ENCODE data around the gene TRIOBP. TPM values are rescaled to one million over a fixed set of nuclear protein-coding genes. Genes with fewer than 3 reads are reported as not detected.
A peak's percentile ranks its signal among the peaks of the same experiment; 100 is the strongest.

Gene TRIOBP
- total and polyA plus RNA-seq, 12 donors: 34.7 to 115 (median 82.4) TPM

DNA sequence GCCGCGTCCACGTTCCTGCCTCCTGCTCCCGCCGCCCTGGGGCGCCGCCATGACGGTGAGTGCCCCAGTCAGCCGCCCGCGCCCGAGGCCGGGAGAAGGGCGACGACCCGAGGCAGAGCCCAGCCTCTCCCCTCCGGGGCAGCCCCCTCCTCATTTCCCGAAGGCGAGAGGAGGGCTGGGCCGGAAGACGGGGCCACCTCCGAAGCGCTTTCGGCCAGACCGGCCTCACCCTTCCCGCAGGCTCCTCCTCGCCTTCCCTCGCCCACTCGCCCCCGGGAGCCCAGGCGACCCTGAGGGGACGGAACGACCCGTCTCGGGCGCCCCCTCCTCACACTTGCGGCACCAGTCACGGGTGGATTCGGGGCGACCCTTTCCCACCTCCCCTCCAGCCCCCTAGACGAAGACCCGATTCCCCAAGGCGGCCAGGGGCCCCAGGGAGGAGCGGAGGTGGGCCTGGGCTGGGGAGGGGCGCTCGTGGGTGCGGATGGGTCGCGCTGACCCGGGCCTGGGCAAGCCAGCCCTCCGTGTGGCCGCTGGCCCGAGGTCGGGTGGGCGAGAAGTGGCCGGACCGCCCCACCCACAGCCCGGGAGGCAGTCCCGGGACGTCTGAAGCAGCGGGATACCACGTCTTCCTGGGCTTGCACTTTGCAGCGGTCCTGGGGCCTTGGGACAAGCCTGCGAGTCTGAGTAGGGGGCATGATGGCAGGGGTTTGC is 49.7 kb downstream of the TRIOBP start:
- no peaks in the 10 kb centered on the region for H3K9me3 ChIP-seq
- peak overlapping the region; percentile 70 to 99 (median 96) for H3K4me3 ChIP-seq
- peaks cover 0 to 6% (median 0%) of the 10 kb centered on the region in 9 donors for H3K36me3 ChIP-seq
- no peaks in the 10 kb centered on the region for H3K27me3 ChIP-seq
- no peak for DNase-seq
- 1% methylated on average over 48 to 64 of the region's 64 CpGs for WGBS, 2 donors
- TF ChIP-seq, protein P1, sequence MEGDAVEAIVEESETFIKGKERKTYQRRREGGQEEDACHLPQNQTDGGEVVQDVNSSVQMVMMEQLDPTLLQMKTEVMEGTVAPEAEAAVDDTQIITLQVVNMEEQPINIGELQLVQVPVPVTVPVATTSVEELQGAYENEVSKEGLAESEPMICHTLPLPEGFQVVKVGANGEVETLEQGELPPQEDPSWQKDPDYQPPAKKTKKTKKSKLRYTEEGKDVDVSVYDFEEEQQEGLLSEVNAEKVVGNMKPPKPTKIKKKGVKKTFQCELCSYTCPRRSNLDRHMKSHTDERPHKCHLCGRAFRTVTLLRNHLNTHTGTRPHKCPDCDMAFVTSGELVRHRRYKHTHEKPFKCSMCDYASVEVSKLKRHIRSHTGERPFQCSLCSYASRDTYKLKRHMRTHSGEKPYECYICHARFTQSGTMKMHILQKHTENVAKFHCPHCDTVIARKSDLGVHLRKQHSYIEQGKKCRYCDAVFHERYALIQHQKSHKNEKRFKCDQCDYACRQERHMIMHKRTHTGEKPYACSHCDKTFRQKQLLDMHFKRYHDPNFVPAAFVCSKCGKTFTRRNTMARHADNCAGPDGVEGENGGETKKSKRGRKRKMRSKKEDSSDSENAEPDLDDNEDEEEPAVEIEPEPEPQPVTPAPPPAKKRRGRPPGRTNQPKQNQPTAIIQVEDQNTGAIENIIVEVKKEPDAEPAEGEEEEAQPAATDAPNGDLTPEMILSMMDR (IDR thresholded peaks at IDR 0.05): no peak
- peak in 5 of 8 donors; percentile 2 to 15 (median 6) for ATAC-seq
- H3K27ac ChIP-seq: peak overlapping the region; percentile 98 to 100 (median 99)
- H3K4me1 ChIP-seq: peaks cover 39 to 80% (median 71%) of the 10 kb centered on the region in 9 donors
- intact Hi-C loops (cut with DNase I): loop anchor here in 3 of 10 donors (5.0 kb wide), 3 partner anchors 56 to 69 kb away; partner anchors contain the start of genes LGALS1 (in 1 of the 3) and NOL12 (in 1 of the 3)

DNA sequence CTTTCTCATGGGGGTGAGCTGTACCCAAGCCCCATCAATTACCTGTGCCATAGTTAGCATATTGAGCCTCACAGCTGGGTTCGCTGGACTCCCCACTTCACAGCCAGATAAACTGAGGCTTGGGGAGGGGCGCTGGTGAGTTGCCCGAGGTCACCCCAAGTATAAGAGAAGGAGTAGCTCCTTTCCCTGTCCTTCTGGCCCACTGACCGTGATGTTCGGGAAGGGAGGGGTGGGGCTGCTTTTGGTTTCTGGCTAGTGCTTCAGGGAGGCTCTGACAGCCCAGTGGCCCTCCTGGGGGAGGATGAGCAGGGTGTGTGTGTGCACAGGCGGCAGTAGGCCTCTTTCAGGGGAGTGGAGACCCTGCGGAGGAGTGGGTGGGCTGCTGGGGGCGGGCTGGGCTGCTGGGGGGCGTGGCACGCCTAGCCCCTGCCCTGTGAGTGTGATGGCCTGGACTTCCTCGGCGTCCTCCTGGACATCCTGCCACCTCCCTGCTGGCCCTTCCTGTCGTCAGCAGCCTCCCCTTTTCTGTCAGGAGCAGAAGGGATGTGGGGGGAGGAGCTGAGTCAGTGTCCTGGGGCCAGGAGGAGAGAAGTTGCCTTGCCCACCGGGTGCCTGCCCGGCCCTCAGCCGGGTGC is 50.3 kb downstream of the TRIOBP start:
- TF ChIP-seq, protein P1 (IDR thresholded peaks at IDR 0.05): no peak
- WGBS, 2 donors: 6 to 8% methylated on average over 16 of the region's 16 CpGs
- Histone ChIP-seq H3K9me3 (no peaks in the 10 kb centered on the region), H3K27me3 (no peaks in the 10 kb centered on the region), H3K4me3 (peak overlapping the region; percentile 70 to 99 (median 96)), H3K4me1 (peaks cover 45 to 80% (median 71%) of the 10 kb centered on the region in 9 donors), H3K27ac (peak overlapping the region; percentile 98 to 100 (median 99)), H3K36me3 (peaks cover 0 to 13% (median 0%) of the 10 kb centered on the region in 9 donors)
- ATAC-seq (peak in 7 of 8 donors; percentile 2 to 44 (median 23)), DNase-seq (peak in 1 of 2 donors; percentile 65)
- intact Hi-C loops (cut with DNase I): loop anchor here in 3 of 10 donors (5.0 kb wide), 3 partner anchors 55 to 70 kb away; partner anchors contain the start of genes LGALS1 (in 1 of the 3) and NOL12 (in 1 of the 3)

DNA sequence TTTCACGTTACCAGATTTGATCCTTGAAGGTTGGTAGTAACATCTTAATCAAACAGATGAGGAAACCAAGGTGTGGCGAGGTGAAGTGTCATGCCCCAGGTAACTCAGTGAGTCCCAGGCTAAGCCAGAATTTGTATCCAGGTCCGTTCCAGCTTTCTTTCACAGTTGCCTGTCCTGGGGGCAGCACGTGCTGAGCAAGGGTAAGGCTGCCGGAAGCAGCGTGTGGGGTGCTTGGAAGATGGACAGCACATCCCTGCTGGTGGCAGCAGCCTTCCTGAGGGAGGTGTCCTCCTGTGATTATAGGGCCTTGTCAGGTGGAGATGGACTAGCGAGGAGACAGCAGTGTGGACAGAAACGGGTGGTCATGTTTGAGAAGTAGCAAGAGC is 50.9 kb downstream of the TRIOBP start:
- no peaks in the 10 kb centered on the region for H3K27me3 ChIP-seq
- intact Hi-C loops (cut with DNase I): loop anchor here in 3 of 10 donors (5.0 kb wide), 3 partner anchors 55 to 70 kb away; partner anchors contain the start of genes LGALS1 (in 1 of the 3) and NOL12 (in 1 of the 3)
- WGBS, 2 donors: 37 to 40% methylated on average over 8 of the region's 8 CpGs

More for the DNA sequence above, 50.9 kb downstream of the TRIOBP start:
- DNase-seq: no peak
- Histone ChIP-seq H3K9me3 (no peaks in the 10 kb centered on the region), H3K36me3 (peaks cover 0 to 18% (median 0%) of the 10 kb centered on the region in 9 donors), H3K27ac (peak overlapping the region; percentile 98 to 100 (median 99)), H3K4me1 (peaks cover 50 to 80% (median 71%) of the 10 kb centered on the region in 9 donors), H3K4me3 (peak overlapping the region in 9 of 10 donors; percentile 70 to 99 (median 97))
- no peak for ATAC-seq
- TF ChIP-seq, protein P1 (IDR thresholded peaks at IDR 0.05): no peak
